ENCODE results near the gene RAB37.

The RAB37 gene

DNA sequence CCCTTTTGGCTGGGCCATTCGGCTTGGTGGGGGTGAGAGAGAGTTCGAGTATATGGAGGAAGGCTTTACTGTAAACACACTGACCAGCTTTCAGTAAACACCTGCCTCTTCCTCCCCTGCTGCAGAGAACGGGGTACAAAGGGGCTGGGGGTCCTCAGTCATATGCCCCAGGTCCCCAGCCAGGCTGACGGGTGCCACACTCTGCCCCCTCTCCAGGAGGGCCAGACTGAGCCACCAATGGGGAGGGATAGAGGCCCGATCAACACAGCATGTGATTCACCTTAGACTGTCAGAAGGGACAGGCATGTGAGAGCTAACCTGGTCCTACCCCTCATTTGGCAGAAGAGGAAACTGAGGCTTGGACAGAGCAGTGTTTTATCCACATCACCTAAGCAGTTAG lies 24.4 kb downstream of the RAB37 start:
- ATAC-seq (no peak), DNase-seq (no peak)

DNA sequence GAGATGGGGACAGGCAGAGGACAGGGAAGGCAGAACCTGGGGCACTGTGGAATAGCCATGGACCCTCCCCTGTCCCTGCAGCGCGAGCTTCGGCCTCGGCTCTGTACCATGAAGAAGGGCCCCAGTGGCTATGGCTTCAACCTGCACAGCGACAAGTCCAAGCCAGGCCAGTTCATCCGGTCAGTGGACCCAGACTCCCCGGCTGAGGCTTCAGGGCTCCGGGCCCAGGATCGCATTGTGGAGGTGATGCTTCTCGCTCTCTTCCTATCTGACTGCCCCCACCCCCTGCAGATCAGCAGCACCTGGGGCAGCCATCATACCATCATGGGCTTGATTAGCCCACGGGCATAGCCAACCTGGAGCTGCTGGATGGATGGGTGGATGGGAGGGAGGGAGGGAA lies 24.9 kb downstream of the RAB37 start:
- no peak for ATAC-seq
- no peak for DNase-seq

DNA sequence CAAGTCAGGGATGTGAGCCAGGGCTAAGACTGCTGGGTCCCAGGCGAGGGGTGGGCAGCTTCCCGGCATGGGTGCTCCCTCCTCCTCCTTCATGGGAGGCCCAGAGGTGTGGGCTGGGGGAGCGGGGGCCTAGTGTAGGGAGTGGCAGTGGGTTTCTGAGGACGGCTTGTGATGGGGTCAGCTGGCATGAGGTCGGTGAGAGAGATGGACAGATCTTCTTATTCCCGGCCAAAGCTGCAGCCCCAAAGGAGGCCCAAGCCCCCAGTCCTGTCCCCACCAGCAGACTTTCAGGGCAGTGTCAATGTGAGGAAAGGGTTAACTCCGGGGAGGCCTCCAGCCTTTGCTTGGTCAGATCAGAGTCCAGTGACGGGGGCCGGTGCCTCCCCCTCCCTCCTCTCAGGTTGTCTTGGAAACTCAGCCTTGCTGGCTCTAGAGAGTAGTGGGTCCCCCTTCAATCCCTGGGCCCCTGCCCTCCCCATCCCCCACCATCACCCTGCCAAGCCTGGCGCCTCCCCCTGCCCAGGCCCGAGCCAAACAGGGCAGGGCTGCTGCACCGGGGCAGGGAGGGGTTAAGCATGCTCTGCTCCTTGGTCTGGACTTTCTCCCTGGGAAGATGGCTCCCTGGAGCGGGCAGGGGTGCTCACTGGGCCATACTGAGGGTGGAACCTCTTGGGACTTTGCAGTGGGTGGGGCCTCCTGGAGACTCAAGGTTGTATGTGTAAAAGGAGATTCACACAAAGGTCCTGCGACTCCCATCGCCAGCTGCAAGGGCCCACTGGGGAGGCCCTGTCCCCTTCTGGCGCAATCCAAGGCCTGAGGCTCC lies 26.7 kb downstream of the RAB37 start:
- ATAC-seq (no peak), DNase-seq (no peak)

DNA sequence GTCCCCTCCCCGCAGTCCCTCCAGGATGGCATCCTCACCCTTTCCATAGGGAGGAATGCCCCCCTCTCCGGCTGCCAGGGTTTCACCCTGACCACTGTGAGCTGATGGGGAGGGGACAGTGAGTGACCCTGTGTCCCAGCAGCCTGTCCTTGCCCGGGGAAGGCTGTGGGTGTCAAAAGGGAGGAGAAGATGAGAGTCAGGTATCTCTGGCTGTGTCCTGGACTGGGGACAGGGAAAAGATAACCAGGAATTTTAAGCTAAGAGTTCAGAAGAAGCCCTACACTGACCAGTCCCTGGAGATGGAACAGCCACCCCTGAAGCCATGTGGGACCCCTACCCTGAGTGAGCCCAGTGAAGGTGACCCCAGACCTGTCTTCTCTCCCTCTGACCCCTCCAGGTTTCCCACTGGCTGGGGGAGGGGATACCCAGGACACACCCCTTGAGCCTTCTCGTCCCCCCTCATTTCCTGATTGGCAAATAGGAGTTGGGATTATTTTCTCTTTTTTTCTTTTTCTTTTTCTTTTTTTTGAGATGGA lies 27.8 kb downstream of the RAB37 start:
- DNase-seq (no peak), ATAC-seq (no peak)

DNA sequence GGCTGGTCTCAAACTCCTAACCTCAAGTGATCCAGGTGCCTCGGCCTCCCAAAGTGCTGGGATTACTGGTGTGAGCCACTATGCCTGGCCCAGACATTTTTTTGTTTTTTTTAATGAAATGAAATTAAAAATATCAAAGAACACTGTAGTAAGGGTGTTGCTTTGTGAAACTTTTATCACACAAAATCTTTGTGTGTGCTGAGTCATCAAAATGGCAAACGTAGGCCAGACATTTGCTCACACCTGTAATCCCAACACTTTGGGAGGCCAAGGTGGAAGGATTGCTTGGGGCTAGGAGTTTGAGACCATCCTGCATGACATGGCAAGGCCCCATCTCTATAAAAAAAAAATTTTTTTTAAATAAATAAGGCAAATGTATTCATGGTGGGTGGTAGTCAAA lies 29.4 kb downstream of the RAB37 start:
- DNase-seq (no peak), ATAC-seq (no peak)

DNA sequence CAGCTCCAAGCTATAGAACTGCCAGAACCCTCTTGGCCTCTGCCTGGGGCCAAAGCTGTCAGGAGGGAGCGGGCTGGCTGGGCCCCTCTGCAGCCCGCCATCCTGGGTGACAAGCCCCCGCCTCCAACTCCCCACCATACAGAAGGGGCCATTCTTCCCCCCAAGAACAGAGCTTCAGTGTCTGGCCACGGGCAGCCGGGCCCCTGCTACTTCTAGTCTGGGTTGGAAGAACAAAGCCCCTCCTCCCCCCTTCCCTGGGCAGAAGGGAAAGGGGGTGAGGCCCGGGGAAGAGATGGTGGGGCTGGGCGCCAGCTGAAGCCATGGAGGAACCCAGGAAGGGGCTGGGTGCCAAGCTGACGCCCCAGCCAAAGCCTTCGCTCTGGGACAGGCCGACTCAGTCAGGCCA lies 30.1 kb downstream of the RAB37 start:
- no peak for ATAC-seq
- DNase-seq, result no peak

DNA sequence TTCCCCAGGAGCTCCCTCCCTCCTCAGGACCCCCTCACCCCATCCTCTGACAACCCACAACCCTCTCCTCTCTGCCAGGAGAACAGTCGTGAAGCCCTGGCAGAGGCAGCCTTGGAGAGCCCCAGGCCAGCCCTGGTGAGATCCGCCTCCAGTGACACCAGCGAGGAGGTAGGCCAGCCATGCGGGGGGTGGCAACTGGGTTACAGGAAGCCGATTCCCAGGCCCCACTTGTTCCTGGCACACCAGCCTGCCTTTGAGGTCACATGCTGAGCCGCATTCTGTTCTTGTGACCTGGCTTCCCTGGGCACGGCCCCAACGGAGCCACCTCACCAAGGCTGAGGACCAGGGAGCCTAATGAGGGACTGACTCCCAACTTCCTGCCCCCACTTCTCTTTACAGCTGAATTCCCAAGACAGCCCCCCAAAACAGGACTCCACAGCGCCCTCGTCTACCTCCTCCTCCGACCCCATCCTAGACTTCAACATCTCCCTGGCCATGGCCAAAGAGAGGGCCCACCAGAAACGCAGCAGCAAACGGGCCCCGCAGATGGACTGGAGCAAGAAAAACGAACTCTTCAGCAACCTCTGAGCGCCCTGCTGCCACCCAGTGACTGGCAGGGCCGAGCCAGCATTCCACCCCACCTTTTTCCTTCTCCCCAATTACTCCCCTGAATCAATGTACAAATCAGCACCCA lies 31.2 kb downstream of the RAB37 start:
- DNase-seq (no peak), ATAC-seq (no peak)

DNA sequence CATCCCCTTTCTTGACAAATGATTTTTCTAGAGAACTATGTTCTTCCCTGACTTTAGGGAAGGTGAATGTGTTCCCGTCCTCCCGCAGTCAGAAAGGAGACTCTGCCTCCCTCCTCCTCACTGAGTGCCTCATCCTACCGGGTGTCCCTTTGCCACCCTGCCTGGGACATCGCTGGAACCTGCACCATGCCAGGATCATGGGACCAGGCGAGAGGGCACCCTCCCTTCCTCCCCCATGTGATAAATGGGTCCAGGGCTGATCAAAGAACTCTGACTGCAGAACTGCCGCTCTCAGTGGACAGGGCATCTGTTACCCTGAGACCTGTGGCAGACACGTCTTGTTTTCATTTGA lies 31.7 kb downstream of the RAB37 start:
- no peak for DNase-seq
- ATAC-seq, result no peak

DNA sequence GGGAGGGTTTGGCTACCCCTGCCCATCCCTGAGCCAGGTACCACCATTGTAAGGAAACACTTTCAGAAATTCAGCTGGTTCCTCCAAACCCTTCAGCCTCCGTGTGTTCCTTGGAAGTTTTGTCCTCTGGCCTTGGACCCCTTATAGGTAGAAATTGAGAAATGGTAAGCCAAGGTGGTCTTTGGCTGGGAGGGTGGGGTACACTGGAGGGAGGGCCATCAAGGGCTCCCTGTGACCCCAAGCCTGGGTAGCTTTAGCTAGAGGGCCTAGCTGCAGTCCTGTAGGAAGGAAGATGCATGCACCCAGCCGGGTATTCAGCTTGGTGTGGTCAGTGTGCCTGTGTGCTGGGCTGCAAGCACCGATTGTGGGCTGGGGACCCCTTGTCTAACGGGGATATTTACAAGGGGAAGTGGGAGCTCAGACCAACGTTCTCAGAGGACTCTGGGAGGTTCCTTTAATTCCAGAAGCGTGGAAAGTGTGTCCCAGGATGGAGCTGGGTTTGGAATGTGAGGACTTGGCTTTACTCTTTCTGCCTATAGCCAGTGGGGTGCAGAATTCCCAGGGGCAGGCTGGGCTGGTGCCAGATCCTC lies 32.3 kb downstream of the RAB37 start:
- DNase-seq (no peak), ATAC-seq (no peak)

DNA sequence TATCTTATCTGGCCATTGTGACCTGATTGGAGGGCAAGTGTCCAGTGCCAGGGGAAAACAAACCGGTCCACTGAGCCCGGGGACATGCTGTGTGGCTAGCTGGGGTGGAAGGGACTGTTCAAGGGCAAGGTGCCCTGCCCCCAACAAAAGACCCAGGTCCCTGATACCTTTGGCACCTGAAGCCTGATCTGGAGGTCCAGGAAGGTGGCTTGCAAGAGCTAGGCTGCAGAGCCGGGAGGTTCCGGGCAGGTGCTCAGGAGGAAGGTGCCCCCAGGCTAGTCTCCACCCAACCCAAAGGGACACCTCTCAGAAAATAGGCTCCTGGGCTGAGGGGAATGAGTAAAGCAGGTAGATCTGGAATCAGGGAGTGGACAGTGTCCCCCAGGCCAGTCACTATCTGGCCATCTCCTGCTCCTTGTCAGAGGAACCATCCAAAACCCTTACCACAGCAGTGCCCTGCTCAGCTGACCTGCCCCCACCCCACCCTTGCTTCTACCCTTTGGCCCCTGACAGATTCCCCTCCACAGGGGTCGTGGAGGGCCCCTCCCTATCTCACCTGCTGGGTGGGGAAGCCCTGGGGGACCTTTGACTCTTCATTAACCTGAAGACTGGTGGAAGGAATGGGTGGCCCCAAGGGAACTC lies 32.9 kb downstream of the RAB37 start:
- no peak for DNase-seq
- ATAC-seq, result no peak

DNA sequence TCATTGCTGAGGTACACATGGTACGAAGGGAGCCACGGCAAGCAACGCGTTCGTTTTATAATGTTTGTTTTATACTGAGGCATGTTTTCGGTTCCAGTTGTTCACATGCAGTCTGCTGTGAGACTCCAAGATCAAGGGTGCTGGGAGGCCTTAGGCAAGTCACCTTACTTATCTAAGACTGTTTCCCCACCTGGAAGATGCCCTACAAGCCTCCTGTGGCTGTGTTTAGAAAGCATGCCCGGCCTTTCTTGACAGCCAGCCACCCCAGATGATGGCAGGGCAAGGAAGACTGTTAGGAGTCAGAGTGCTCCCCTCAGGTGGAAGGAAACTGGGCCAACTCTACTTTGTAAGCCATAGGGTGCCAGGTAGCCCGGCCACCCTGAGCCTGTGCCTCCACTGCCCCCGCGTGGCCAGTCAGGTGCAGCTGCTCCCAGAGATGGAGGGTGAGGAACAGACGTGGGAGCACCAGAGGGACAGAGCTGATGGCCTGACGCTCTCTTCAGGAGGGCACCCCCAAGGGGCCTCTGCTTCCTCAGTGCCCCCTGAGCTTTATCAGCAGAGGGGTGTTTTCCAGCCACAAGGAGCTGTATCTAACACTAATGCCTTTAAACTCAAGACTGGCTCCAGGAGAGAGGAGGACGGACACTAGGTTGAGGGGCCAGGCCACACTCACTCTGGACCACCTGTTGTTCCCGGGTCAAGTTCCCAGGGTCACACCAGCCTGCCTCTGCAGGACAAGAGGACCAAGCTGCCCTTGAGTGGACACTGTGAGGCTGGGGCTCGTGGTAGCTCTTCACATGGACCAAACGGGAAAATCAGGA lies 33.7 kb downstream of the RAB37 start:
- peak; percentile 76 for DNase-seq
- peak; percentile 77 for ATAC-seq

DNA sequence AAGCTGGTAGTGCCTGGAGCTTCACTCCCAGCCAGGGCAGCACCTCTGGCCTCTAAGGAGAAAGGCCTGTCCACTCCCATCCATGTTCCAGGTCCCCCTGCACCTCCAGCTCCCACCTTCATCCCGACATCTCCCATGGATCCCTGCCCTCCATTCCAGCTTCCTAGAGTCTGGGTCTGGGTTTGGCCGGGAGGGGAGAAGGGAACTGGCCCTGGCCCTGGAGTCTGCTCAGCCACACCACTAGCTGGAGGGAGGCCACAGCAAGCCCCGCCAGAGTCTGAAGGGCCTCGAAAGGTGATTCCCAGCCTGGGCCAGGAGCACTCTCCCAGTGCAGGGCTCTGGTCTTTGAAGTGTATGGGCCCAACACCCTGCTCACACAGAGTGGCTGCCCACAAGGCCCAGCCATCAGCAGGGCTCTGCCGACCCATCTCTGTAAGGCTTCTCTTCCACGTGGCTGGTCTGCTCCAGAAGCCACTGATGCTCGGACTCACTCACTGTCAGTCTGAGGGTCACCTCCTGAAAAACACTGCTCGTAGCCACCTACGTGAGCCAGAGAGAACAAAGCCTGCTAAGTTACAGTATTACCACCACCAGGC lies 34.4 kb downstream of the RAB37 start:
- no peak for ATAC-seq
- DNase-seq, result no peak

DNA sequence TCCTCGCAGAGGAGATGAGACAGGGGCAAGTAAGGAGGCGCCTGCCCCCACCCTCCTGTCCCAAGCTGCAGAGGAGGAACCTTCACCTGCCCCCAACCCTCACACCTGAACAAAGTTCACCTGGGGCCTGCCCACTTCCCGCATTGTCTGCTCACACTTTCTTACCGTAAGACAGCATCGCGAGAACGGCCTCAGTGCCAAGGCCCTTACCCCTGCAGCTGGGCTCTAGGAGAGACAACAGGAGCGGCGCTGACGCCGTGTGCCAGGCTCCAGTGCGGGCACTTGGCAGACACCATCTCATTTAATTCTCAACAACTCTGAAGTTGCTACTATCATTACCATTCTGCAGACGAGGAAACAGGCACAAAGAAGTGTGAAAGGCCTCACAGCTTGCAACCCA lies 35.0 kb downstream of the RAB37 start:
- DNase-seq, result no peak
- no peak for ATAC-seq

DNA sequence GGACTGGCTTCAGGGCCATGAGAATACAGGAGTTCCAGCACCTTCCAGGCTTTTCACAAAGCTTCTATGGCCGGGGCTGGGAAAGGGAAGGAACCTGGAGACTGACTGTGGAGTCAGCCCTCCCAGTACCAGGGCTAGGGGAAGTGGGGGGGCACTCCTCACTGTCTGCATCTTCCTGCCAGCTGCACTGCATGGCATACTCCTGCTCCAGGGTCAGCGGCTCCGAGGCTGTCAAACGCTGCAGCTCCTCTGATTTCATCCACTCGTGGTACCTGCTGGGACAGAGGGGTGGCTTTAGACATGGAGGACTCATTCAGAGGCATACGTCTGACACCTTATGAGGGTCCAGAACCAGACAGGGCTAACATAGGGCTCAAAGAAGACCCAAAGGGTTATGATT lies 36.4 kb downstream of the RAB37 start:
- no peak for DNase-seq
- no peak for ATAC-seq

DNA sequence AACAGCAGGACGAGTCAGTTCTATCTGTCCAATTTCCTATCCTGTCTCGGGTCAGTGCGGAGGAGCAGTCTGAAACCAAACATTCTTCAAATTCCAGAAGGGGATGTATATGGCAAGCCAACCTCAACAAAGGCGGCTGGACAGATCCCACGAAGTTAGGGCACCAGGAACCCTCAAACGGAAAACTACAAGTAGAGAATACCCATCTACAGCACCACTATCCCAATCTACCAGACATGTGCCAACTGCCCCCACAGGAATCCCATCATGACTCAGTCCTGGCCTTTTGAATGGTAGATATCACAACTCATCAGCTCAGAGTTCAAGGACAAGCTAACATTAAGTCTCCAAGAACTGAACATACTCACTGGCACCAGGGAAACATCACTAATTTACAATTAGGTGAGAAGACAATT lies 36.8 kb downstream of the RAB37 start:
- DNase-seq (no peak), ATAC-seq (no peak)

DNA sequence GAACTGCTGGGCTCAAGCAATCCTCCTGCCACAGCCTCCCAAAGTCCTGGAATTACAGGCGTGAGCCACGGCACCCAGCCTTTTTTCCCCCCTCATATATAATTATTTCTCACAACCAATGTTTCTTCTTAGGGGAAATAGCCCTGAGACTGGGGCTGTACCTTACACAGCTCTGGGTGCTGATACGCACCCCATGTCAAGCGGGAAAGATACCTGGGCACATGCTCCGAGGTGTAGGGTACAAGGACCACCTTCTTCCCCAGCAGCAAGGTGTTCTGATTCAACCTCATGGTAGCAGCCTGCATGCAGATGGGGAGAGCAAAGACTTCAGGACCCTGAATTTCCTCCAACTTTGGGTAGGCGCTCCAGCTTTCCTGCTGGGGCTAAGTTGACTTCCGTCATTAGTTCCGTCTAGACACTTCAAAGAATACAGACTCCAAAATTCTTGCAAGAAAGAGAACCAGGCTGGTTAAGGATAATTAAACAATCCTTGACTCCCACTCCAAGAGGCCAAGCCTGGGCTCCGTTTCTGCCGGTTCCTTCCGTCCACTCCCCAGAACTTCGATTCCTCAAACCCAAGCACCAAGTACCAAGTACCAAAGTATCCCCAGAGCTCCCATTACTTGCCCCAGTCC lies 38.5 kb downstream of the RAB37 start:
- DNase-seq (no peak), ATAC-seq (no peak)

DNA sequence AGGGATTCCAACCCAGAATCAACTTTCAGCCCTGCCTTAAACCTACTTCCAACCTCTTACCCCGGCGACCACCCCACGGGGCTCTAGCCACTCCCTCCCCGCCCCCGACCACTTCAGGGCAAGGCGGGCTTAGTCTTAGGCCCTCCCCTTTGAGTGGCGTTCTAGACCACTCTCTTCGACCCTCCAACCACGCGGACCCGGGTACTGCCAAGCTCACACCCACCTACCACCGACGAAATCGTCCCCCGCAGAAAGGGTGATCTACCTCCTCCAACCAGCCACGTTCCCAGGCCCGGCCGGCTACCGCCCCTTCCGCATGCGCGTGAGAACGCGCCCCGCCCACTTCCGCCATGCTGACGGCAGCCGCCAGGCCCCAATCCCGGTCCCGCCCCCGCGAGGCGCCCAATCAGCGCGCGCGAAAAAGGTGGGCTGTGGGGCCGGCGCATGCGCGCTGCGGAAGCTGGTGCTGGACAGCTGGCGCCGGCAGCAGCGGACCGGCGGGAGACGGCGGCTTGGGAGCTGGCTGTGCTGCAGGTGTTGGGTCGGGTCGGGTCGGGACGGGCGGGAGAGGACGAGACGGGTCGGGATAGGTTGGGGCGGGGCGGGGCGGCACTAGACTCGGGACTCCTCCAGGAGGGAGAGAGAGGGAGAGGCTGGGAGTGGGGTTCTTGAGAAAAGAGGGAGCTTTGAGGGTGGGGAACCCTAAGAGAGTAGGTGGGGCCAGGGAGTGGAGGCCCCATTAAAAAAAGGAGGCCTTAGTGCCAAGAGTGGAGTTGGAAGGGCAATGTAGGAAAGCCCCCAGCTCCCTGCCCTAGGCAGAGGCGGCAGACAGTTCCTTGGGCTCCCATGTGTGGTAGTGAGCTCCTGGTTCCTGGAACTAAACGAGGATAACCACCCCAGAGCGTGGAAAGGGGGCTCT lies 39.2 kb downstream of the RAB37 start, which contains the start of gene NAT9:
Gene NAT9, minus strand, starts transcription at position 302 of the 919 bp plus-strand sequence. CDS start 647 bp downstream, outside the sequence.
- peak; percentile 73 for ATAC-seq
- DNase-seq, result peak; percentile 100

DNA sequence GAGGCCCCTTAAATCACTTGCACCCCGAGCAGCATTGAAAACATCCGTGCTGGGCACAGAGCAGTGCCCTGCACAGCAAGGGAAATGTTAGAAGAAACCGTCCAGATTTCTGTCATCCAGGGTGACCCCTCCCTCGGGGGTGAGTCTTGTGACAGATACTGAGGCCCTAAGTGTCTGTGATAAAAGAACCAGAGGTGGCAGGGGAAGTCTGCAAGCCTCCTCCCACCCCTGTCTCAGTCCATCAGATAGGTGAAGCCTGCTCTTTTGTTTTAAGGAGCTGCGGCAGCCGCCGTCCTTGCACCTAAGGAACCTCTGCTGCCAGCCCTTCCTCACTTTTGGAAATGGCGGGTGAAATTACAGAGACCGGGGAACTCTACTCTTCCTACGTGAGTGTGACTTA lies 39.9 kb downstream of the RAB37 start:
- ATAC-seq (no peak), DNase-seq (no peak)

DNA sequence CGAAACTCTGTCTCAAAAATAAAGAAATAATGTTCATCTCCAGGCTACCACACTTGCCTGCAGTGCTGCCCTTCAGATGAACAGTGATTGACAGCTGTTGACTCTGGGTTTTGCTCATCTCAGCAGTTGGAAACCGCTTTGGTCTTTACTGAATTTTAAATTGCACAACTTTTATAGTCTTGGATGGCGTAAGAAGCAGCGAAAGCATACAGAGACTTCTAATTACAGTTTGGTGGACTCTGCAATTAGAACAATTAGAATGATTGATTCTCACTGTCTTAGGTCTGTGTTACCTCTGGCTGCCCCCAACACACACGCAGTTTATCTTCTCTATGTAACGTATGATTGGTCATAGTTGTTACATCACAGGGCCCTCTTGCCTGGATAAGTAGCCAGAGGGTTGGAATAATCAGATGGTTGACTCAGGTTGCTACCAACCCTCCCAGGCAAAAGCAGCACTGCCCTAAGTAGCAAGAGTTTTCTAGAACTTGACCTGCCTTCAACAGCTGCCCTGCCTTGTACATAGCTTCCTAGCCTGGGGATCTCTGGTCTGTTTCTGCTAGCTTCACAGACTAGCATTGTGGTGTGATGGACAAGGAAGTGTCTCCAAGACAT lies 41.0 kb downstream of the RAB37 start:
- ATAC-seq (no peak), DNase-seq (no peak)
